Muscle of back (tissue), 11 donors: Measurements from ENCODE around the gene C20orf144. TPM values are rescaled to one million over a fixed set of nuclear protein-coding genes. Genes with fewer than 3 reads are reported as not detected.

Source experiments
- DNase-seq, 3 donors: peaks; one replicate each; pipeline versions ENCODE4 v3.0.0 to v3.0.0-alpha.2; 2013
- polyA plus RNA-seq, 10 donors: library from polyadenylated mRNA; unstranded; fragments of 120-200 nt; gene quantifications; one replicate each; pipeline ENCODE4 v1.2.1, GENCODE V29; 2013; ENCODE audit not compliant: insufficient read length in 10 of 10

The C20orf144 gene
- polyA plus RNA-seq, 10 donors = 0.08 to 0.36 (median 0.21) TPM; not detected in 2

GRCh38 chr20:33649201-33649681 is 12.9 kb upstream of the C20orf144 start:
- DNase-seq = peak in 2 of 3 donors; percentile 40 to 70

- no peak for DNase-seq
Measured at GRCh38 chr20:33650111-33650752, 11.9 kb upstream of the C20orf144 start.

- DNase-seq = no peak
Measured at GRCh38 chr20:33650753-33651561, 11.2 kb upstream of the C20orf144 start.

GRCh38 chr20:33651562-33652048 is 10.5 kb upstream of the C20orf144 start:
- no peak for DNase-seq

GRCh38 chr20:33653218-33653899 is 8.8 kb upstream of the C20orf144 start:
- DNase-seq = peak in 2 of 3 donors; percentile 75 to 82

GRCh38 chr20:33653900-33654596 is 8.1 kb upstream of the C20orf144 start:
- DNase-seq = no peak

- no peak for DNase-seq
Measured at GRCh38 chr20:33654680-33655161, 7.4 kb upstream of the C20orf144 start.

GRCh38 chr20:33655164-33655563 is 7.0 kb upstream of the C20orf144 start:
- no peak for DNase-seq

GRCh38 chr20:33656010-33656782 is 5.9 kb upstream of the C20orf144 start:
- no peak for DNase-seq

GRCh38 chr20:33656783-33657703 is 5.1 kb upstream of the C20orf144 start:
- no peak for DNase-seq

GRCh38 chr20:33657704-33658095 is 4.4 kb upstream of the C20orf144 start:
- DNase-seq = no peak

- no peak for DNase-seq
Measured at GRCh38 chr20:33658510-33658909, 3.6 kb upstream of the C20orf144 start.

GRCh38 chr20:33658929-33659328 is 3.2 kb upstream of the C20orf144 start:
- DNase-seq = no peak

- no peak for DNase-seq
Measured at GRCh38 chr20:33659341-33660034, 2.6 kb upstream of the C20orf144 start.

- no peak for DNase-seq
Measured at GRCh38 chr20:33660035-33660684, 2.0 kb upstream of the C20orf144 start.

GRCh38 chr20:33660685-33661058 is 1.5 kb upstream of the C20orf144 start:
- no peak for DNase-seq

GRCh38 chr20:33663161-33664084 is 1.3 kb downstream of the C20orf144 start:
- DNase-seq = peak; percentile 65 to 93 (median 80)
